ENCODE results near the gene HS3ST2.

The HS3ST2 gene

GRCh38 chr16:22813948-22814710, at the start of gene HS3ST2:
Gene HS3ST2 (plus strand): TSS chr16:22814162. CDS start chr16:22814611, 449 bp downstream.
- DNase-seq (ENCODE audit: low spot score): no peak

GRCh38 chr16:22764662-22765327, 49.2 kb upstream of the HS3ST2 start:
- DNase-seq (ENCODE audit: low spot score): no peak

DNA sequence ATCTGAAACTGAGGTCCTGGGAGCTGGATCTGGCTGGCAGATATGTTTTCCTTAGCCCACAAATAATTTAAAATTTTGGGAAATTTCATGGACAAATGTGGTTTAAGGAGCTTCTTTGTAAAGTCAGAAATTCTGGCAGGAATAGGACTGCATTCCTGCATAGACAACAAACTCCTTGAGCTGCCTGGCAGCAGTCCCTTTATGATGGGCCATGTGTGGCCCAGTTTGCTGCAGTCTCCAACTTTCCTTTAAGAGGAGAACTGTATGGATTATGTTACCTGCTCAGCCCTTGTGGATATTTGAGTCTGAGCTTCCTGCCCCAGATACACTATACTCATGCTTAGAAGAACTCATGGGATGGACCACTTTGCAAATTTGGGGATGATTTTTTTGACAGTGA, 48.5 kb upstream of the HS3ST2 start:
- DNase-seq (ENCODE audit: low spot score): no peak

GRCh38 chr16:22770866-22771265, 43.1 kb upstream of the HS3ST2 start:
- no peak for DNase-seq (ENCODE audit: low spot score)

- DNase-seq (ENCODE audit: low spot score): no peak
These were observed 42.4 kb upstream of the HS3ST2 start for GRCh38 chr16:22771551-22771950.

DNA sequence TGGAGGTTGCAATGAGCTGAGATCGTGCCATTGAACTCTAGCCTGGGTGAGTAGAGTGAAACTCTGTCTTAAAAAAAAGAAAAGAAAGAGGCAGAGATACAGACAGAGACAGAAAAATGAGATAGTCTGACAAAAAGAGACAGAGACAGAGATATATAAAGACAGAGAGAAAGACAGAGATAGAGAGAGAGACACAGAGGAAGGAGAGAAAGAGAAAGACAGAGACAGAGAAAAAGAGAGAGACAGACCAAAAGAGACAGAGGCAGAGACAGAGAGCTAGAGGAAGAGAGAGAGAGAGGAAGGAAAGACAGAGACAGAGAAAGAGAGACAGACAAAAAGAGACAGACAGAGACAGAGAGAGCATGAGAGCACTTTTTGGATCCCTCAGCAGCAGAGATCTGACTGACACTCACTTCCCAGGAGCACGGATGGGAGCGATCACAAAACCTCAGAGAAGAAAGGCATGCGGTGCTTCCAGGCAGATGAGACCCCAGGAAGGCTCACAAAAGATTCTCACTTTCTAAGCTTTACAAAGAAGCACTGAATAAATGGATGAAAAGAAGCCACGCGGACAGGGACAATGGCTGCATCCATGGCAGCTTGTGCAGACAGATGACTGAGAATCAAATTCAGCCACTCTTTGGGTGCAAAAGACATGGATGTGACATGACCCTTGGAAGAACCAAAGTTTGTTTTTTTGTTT, 38.6 kb upstream of the HS3ST2 start:
- DNase-seq (ENCODE audit: low spot score): no peak

DNA sequence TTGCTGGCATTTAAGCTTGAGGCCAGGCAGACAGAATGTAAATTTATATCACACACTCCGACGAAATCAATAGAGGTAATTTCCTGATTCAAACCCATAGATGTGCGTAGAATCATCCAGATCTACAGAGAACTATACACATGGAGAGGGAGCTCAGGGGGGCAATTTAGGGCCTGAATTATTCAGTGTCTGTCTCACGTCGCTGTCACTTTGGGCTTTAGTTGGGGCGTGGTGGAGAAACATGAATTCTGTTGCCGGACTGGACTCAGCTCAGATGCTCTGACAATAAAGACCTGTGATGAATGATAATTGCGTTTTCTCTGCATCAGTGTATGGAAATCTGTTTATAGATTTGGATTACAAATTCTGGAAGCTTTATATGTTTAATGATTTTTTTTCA, 32.5 kb upstream of the HS3ST2 start:
- DNase-seq (ENCODE audit: low spot score): no peak

GRCh38 chr16:22782314-22782713, 31.6 kb upstream of the HS3ST2 start:
- no peak for DNase-seq (ENCODE audit: low spot score)

- DNase-seq (ENCODE audit: low spot score): no peak
These were observed 29.2 kb upstream of the HS3ST2 start for GRCh38 chr16:22784690-22785214.

DNA sequence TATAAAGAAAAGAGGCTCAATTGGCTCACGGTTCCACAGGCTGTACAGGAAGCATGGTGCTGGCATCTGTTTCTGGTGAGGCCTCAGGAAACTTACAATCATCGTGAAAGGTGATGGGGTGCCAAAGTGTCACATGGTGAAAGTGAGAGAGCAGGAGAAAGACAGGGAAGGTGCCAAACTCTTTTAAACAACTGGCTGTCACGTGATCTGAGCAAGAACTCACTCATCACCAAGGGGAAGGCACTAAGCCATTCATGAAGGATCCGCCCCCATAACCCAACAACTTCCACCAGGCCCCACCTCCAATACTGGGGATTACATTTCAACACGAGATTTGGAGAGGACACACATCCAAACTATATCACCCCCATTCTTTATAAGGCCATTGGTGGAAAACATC, 28.4 kb upstream of the HS3ST2 start:
- no peak for DNase-seq (ENCODE audit: low spot score)

DNA sequence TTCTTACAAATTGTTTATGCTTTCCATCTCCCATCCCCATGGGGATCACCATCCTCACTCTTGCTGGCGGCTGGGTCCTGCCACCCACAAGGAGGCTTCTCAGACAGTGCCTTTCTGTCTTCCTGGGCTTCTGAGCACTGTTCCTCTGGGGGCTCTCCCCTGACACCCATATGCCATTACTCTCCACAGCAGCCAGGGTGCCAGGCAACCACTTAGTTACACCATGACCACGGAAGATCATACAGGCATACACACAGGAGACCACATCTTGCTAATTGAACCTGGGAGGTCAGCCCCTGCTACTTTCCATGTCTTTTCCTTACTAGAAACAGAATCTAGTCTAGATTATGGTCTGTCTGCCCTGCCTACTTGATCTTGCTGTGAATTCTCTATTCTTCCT, 27.7 kb upstream of the HS3ST2 start:
- DNase-seq (ENCODE audit: low spot score): no peak

DNA sequence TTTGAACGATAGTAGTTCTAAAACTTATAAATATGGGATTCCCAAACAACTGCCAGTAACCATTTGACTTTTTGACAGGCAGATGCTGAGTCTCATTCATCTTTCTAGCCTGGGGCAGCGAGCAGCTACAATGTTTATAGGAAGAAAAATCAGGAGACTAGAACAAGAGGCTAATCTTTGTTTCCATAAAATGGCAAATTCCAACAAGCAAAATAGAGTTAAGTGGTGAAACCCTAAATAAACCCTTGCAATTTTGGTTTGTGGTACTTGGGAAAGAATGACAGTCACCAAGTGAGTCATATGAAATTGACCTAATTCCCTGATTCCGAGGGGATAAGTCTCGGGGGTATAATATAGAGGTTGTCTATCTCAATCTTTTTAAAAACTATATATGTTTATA, 27.3 kb upstream of the HS3ST2 start:
- no peak for DNase-seq (ENCODE audit: low spot score)

DNA sequence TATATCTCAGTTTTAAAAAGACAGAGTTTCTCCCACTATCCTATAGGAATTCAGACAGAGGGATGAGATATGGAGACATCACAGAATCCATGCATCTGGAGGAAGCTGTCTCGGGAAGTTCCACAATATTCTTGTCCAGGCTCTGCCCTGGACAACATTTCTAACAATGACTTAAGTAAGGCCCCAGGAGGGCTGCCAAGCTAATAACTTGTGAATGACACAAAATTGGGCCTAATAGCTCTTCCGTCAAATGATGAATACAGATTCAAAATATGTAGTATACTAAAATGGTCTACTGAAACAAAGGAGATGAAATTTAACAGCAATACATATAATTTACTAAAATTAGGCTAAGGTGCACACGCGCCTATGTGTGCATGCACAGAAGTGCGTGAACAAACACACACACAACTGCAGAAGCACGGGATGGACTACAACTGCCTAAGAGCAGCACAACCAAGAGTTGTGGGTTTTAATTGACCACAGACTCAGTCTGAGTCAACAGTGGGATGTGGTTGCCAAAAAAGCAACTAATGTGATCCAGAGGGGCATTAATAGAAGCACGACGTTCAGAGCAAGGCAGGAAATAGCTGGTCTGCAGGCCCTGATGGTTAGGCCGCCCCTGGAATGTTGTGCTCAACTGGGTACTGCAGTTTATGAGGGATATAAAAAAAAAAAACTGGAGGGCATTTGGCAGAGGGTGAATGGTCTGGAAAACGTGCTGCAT, 26.3 kb upstream of the HS3ST2 start:
- DNase-seq (ENCODE audit: low spot score): no peak

DNA sequence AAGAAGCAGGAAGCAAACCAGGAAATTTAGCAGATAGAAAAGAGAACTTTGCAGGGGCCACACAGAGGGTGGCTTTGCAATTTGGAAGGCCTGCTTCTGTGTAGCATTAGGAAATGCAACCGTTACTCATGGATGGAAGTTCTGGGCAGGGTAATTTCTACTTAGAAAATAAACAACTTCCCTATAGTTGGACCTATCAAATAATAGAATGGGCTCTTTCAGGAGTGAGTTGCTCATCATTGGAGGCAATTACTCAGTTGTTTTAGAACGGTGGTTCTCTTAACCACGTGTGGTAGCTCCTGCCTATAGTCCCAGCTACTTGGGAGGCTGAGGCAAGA, 25.8 kb upstream of the HS3ST2 start:
- no peak for DNase-seq (ENCODE audit: low spot score)

GRCh38 chr16:22789281-22789945, 24.5 kb upstream of the HS3ST2 start:
- no peak for DNase-seq (ENCODE audit: low spot score)

GRCh38 chr16:22797551-22797950, 16.4 kb upstream of the HS3ST2 start:
- DNase-seq (ENCODE audit: low spot score): no peak

- no peak for DNase-seq (ENCODE audit: low spot score)
These were observed 14.8 kb upstream of the HS3ST2 start for GRCh38 chr16:22799113-22799512.

GRCh38 chr16:22804893-22805292, 9.1 kb upstream of the HS3ST2 start:
- no peak for DNase-seq (ENCODE audit: low spot score)

DNA sequence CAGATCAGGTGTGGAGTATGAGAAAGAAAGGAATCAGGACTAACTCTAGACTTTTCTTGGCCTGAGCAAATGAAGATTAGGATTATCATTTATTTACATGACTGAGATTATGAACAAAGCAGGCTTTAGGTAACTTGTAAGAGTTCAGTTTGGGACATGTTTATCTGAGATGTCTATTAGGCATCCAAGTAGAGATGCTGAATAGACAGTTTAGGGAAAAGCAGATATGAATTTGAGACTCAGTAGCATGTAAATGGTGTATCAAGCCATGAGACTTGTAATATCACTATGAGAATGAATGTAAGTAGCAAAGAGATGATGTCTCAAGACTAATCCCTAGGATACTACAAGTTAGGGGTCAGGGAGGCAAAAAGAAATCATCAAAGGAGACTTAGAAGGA, 8.6 kb upstream of the HS3ST2 start:
- DNase-seq (ENCODE audit: low spot score): no peak

DNA sequence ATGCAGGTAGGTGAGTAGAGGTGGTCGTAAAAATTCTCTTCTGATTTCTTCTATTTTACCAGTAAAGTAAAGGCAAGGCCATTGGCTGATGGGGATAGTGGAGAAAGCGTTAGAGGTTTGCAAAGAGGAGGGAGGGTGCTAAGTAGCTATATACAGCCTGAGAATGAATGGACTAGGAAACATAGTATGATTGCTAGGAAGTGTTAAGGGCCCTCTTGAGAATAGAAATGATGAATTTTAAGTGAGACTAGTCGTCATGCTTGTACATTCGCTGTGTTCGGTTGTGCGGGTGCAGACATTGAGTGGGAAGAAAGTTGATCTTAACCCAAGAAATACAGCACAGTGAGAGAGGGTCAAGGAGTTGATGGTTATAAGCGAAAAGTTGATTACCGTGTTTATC, 7.2 kb upstream of the HS3ST2 start:
- no peak for DNase-seq (ENCODE audit: low spot score)

DNA sequence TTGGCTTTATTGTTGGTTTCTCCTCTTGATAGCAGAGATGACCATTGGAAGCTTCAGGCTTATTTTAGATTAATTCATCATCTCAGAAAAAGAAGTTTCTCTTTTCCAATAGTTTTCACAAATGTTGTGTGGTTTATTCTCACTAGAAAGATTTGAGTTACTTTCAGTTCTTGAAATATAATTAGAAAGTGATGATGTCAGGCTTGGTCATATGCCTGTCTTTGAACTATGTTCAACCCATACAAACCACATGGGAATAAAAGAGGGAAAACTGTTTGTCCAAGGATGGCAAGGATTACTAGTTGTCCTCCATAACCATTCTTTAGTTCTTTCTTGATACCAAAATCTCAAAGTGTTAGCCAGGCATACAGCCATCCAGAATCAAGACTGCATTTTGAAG, 3.7 kb upstream of the HS3ST2 start:
- DNase-seq (ENCODE audit: low spot score): no peak

Data from CD4-positive, alpha-beta T cell treated with Interleukin-2 at 100 ng/mL for 4 hours (primary cell).